ENCODE measurements around the gene MRPL34. TPM values are rescaled to one million over a fixed set of nuclear protein-coding genes. Genes with fewer than 3 reads are reported as not detected.

Gene MRPL34
- total and polyA plus RNA-seq, 3 experiments from 2014 or later = 136 to 227 (median 138) TPM

Other genes with a start within 250 kb of the MRPL34 start
- gene HAUS8, start 230.4 kb upstream of the MRPL34 start, total RNA-seq = 10 to 100 TPM; 33.4 to 36.4 TPM
- gene HAUS8, start 230.4 kb upstream of the MRPL34 start, polyA plus RNA-seq = 9.7 TPM
- 100 to 1,000 TPM; 104 to 108 TPM for gene MYO9B, start 230.1 kb upstream of the MRPL34 start, total RNA-seq
- gene MYO9B, start 230.1 kb upstream of the MRPL34 start, polyA plus RNA-seq = 24.9 TPM
- 10 to 100 TPM; 31.9 to 35.4 TPM for gene USE1, start 90.5 kb upstream of the MRPL34 start, total RNA-seq
- gene USE1, start 90.5 kb upstream of the MRPL34 start, polyA plus RNA-seq = 33.6 TPM
- 10 to 100 TPM; 15.0 to 16.8 TPM for gene OCEL1, start 79.6 kb upstream of the MRPL34 start, total RNA-seq
- 35.5 TPM for gene OCEL1, start 79.6 kb upstream of the MRPL34 start, polyA plus RNA-seq
- 1 to 10 TPM; 7.4 to 7.8 TPM for gene NR2F6, start 60.0 kb upstream of the MRPL34 start, total RNA-seq
- gene NR2F6, start 60.0 kb upstream of the MRPL34 start, polyA plus RNA-seq = 0.94 TPM
- gene USHBP1, start 41.1 kb upstream of the MRPL34 start, total RNA-seq = under 1 TPM; 0.07 to 0.27 TPM
- gene USHBP1, start 41.1 kb upstream of the MRPL34 start, polyA plus RNA-seq = not detected
- gene BABAM1, start 38.4 kb upstream of the MRPL34 start, total RNA-seq = 100 to 1,000 TPM; 124 to 132 TPM
- gene BABAM1, start 38.4 kb upstream of the MRPL34 start, polyA plus RNA-seq = 114 TPM
- 10 to 100 TPM; 15.2 to 16.2 TPM for gene ANKLE1, start 24.0 kb upstream of the MRPL34 start, total RNA-seq
- 0.47 TPM for gene ANKLE1, start 24.0 kb upstream of the MRPL34 start, polyA plus RNA-seq
- gene ABHD8, start 2.4 kb upstream of the MRPL34 start, total RNA-seq = 1 to 10 TPM; 5.2 to 6.0 TPM
- gene ABHD8, start 2.4 kb upstream of the MRPL34 start, polyA plus RNA-seq = 8.3 TPM
- 10 to 100 TPM; 47.9 to 51.1 TPM for gene DDA1, start 3.7 kb downstream of the MRPL34 start, total RNA-seq
- gene DDA1, start 3.7 kb downstream of the MRPL34 start, polyA plus RNA-seq = 34.7 TPM
- 1 to 10 TPM; 4.1 to 5.1 TPM for gene ANO8, start 29.0 kb downstream of the MRPL34 start, total RNA-seq
- gene ANO8, start 29.0 kb downstream of the MRPL34 start, polyA plus RNA-seq = 0.43 TPM
- 10 to 100 TPM; 47.3 to 55.7 TPM for gene GTPBP3, start 31.7 kb downstream of the MRPL34 start, total RNA-seq
- 13.3 TPM for gene GTPBP3, start 31.7 kb downstream of the MRPL34 start, polyA plus RNA-seq
- not detected for gene PLVAP, start 71.5 kb downstream of the MRPL34 start, total RNA-seq
- not detected for gene PLVAP, start 71.5 kb downstream of the MRPL34 start, polyA plus RNA-seq
- 1 to 10 TPM; 1.1 to 1.5 TPM for gene CCDC194, start 88.3 kb downstream of the MRPL34 start, total RNA-seq
- gene CCDC194, start 88.3 kb downstream of the MRPL34 start, polyA plus RNA-seq = not detected
- 100 to 1,000 TPM; 116 to 124 TPM for gene BST2, start 99.8 kb downstream of the MRPL34 start, total RNA-seq
- 192 TPM for gene BST2, start 99.8 kb downstream of the MRPL34 start, polyA plus RNA-seq
- 10 to 100 TPM; 34.5 to 39.2 TPM for gene MVB12A, start 114.2 kb downstream of the MRPL34 start, total RNA-seq
- 26.9 TPM for gene MVB12A, start 114.2 kb downstream of the MRPL34 start, polyA plus RNA-seq
- not detected for gene TMEM221, start 142.8 kb downstream of the MRPL34 start, total RNA-seq
- gene TMEM221, start 142.8 kb downstream of the MRPL34 start, polyA plus RNA-seq = not detected
- not detected for gene NXNL1, start 155.1 kb downstream of the MRPL34 start, total RNA-seq
- not detected for gene NXNL1, start 155.1 kb downstream of the MRPL34 start, polyA plus RNA-seq
- gene SLC27A1, start 164.7 kb downstream of the MRPL34 start, total RNA-seq = 1 to 10 TPM; 2.0 to 3.7 TPM
- 6.6 TPM for gene SLC27A1, start 164.7 kb downstream of the MRPL34 start, polyA plus RNA-seq
- 10 to 100 TPM; 56.6 to 71.1 TPM for gene PGLS, start 205.8 kb downstream of the MRPL34 start, total RNA-seq
- 78.4 TPM for gene PGLS, start 205.8 kb downstream of the MRPL34 start, polyA plus RNA-seq
- gene COLGALT1, start 249.8 kb downstream of the MRPL34 start, total RNA-seq = 100 to 1,000 TPM in 1 of 2 experiments, 10 to 100 TPM in 1; 94.8 to 104 TPM
- gene COLGALT1, start 249.8 kb downstream of the MRPL34 start, polyA plus RNA-seq = 25.3 TPM

All from CD8-positive, alpha-beta memory T cell (primary cell).